GM12872 (cell line): ENCODE measurements around the gene DUS1L.

Experiments
- CTCF ChIP-seq: IDR thresholded peaks from 3 replicates; pipeline ENCODE4 v1.5.1; 2011; ENCODE audit warnings: low read depth, mild to moderate bottlenecking, low read length, moderate library complexity; ENCODE audit not compliant: insufficient read depth

The DUS1L gene

DNA sequence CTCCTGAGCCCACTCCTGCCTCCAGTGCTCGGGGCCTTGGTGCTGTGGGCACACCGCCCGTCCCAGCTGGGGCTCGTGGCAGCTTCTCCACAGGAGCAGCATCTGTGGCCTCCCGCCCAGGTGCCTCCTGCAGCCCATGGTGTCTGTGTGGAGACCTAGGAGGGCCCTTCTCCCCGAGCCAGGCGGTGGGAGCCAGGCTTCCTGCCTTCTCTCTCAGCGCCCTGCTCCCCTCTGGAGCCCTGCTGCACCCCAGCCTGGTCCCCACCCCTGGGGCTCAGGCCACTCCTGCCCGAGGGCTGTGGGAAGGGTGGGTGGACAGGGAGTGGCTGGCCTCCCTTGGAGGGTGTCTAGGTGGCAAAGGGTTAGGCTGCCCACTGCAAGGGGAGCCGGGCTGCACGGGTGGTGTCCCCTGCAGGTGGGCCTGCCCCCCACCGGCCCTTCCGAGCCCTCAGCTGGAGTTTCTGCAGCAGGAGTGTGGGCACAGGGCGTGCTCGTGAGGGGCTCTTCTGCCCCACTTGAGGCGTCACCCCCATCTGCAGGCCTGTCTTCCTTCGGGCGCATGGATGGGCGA is 53.9 kb downstream of the DUS1L start:
- no peak for TF ChIP-seq CTCF

DNA sequence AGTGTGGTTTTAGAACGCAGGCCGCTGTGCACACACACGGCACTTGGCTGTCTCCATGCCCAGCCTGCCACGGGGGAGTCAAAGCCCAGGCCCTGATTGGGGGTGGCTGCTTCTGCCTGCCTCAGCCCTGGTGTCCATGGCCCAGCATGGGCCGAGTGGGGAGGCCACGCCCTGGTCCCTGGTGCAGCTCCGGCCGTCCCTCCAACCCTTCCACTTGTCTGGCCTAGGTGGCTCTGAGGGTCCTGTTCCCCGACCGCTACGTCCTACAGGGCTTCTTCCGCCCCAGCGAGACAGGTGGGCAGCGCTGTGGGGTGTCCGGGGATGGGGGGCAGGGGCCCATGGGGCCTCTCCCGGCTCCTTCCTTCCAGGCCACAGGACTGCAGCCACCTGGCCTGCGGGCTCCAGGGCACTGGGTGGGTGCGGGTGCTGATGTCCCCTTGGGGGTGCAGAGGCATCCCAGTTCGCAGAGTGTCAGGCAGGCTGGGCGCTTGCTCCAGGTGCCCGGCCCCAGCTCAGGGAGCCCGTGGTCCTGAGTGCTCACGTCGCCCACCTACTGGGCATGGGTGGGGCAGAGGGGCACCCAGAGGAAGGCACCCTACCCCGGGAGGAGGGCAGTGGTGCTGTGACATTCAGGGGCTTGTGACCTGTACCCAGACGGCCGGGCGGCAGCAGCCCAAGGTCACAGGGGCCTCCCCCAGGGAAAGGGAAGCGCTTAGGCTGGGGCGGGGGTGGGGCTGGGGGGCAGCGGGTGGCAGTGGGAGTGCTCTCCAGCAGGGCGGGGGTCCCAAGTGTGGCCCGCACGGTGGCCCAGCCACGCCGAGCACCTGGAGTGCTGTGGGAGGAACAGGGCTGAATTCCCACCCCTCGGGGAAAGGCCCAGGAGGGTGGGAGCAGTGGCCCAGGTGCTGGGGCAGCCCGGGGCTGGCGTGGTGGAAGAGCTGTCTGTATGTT is 54.8 kb downstream of the DUS1L start:
- no peak for TF ChIP-seq CTCF

GRCh38 chr17:82009413-82009812 is 56.2 kb downstream of the DUS1L start:
- no peak for TF ChIP-seq CTCF

- no peak for TF ChIP-seq CTCF
Measured at GRCh38 chr17:82008941-82009405, 56.6 kb downstream of the DUS1L start.

DNA sequence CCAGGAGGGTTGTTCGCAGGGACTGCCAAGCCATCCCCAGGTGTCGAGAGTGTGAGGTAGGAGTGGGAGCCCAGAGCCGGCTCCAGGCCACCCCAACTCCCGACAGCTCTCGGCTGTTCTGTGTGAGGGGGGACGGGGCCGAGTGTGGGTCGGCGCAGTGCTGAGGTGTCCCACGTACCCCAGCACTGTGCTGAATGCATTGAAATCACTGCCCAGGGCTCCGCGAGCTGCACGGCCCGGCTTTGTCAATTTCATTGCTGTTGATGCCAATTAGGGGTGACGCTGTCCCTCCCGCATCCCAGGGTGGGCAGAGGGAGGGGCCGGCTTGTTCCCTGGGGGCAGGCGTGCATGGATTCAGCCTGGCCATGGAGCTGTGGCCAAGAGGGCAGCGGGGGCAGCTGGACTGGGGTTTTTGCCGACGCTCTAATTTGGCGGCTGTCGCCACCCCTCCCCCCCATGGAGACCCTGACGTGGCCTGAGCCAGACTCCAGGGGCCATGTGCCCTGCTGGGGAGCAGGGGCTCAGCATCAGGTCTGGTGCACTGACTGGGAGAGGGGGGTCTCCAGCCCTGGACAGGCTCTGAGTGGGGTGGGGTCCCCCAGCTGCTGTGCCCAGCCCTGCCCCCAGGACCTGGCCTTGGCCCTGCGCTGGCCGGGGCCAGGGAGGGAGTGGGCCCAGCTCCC is 57.2 kb downstream of the DUS1L start:
- no peak for TF ChIP-seq CTCF
